ENCODE data around the gene LGI2.

Gene LGI2

GRCh38 chr4:24957886-24958285 lies 72.9 kb downstream of the LGI2 start:
- no peak for DNase-seq

- no peak for DNase-seq
Measured at GRCh38 chr4:24956763-24957162, 74.0 kb downstream of the LGI2 start.

- DNase-seq, result no peak
Measured at GRCh38 chr4:24956091-24956490, 74.7 kb downstream of the LGI2 start.

DNA sequence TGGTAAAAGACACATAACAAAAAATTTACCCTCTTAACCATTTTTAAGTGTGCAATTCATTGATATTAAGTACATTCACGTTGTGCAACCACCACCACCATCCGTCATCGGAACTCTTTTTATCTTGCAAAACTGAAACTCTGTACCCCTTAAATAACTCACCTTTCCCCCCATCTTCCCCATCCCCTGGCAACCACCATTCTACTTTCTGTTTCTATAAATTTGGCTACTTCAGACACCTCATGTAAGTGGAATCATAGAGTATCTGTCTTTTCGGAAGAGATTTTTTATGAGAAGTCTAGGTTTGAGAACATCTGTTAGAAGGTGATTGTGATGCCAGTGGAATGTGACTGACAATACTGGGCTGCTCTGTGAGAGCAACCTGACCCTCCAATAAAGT lies 78.1 kb downstream of the LGI2 start:
- no peak for DNase-seq

DNA sequence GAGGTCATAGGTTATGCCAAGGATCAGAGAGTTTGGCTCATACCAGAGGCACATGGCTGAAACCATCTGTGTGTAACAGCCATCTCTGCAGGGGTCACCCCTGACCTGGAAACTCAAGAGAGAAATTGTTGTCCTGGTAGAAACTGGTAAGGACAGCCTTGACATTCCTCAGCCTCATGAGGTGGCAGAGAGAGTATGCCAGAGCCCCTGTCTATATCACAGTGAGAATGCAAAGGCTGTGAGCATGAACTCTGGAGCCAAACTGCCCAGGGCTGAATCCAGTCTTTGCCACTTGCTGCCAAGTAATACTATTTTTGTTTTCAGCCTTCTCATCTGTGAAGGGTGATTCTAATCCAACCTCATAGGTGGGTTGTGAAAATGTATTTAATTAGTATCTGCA lies 80.8 kb downstream of the LGI2 start:
- no peak for DNase-seq
